Activated CD8-positive, alpha-beta memory T cell treated with anti-CD3 and anti-CD28 coated beads, Interleukin-2, amount 50 U/mL, for 4 hours (primary cell): ENCODE results near the gene EEF1AKMT1.
"Not testable (repeated sequence)": the region's sequence is repeated elsewhere in the genome, so short reads cannot be mapped to it uniquely, and the experiment has no call there.

Experiments used
- DNase-seq: peaks from one replicate; pipeline ENCODE4 v3.0.0-alpha.2; 2020

The EEF1AKMT1 gene

GRCh38 chr13:20775961-20776360, 2.2 kb upstream of the EEF1AKMT1 start:
- DNase-seq, result no peak

- no peak for DNase-seq
These were observed 985 bp upstream of the EEF1AKMT1 start for GRCh38 chr13:20774746-20775145.

GRCh38 chr13:20772401-20773131, 1.2 kb downstream of the EEF1AKMT1 start:
- DNase-seq, result no peak

GRCh38 chr13:20769834-20770233, 3.9 kb downstream of the EEF1AKMT1 start:
- DNase-seq, result no peak

- no peak for DNase-seq
These were observed 4.7 kb downstream of the EEF1AKMT1 start for GRCh38 chr13:20769091-20769490.

GRCh38 chr13:20767309-20767943, 6.3 kb downstream of the EEF1AKMT1 start:
- no peak for DNase-seq

GRCh38 chr13:20760872-20761271, 12.9 kb downstream of the EEF1AKMT1 start:
- DNase-seq, result no peak

- no peak for DNase-seq
These were observed 19.8 kb downstream of the EEF1AKMT1 start for GRCh38 chr13:20754009-20754408.

- no peak for DNase-seq
These were observed 24.4 kb downstream of the EEF1AKMT1 start for GRCh38 chr13:20749377-20749776.

- DNase-seq, result not testable (repeated sequence)
These were observed 29.8 kb downstream of the EEF1AKMT1 start for GRCh38 chr13:20743830-20744404.

GRCh38 chr13:20740021-20740420, 33.7 kb downstream of the EEF1AKMT1 start:
- no peak for DNase-seq

GRCh38 chr13:20738616-20739015, 35.1 kb downstream of the EEF1AKMT1 start:
- no peak for DNase-seq

GRCh38 chr13:20729633-20730585, 43.9 kb downstream of the EEF1AKMT1 start:
- DNase-seq, result no peak

- no peak for DNase-seq
These were observed 45.0 kb downstream of the EEF1AKMT1 start for GRCh38 chr13:20728579-20729311.

- DNase-seq, result no peak
These were observed 45.9 kb downstream of the EEF1AKMT1 start for GRCh38 chr13:20727856-20728255.

- no peak for DNase-seq
These were observed 52.1 kb downstream of the EEF1AKMT1 start for GRCh38 chr13:20721454-20722357.

GRCh38 chr13:20721058-20721453, 52.7 kb downstream of the EEF1AKMT1 start:
- no peak for DNase-seq

- DNase-seq, result no peak
These were observed 53.3 kb downstream of the EEF1AKMT1 start for GRCh38 chr13:20720499-20720898.

- no peak for DNase-seq
These were observed 54.0 kb downstream of the EEF1AKMT1 start for GRCh38 chr13:20719783-20720182.

- DNase-seq, result no peak
These were observed 54.7 kb downstream of the EEF1AKMT1 start for GRCh38 chr13:20718958-20719566.
